Purkinje cell (primary cell): ENCODE measurements around the gene WDR62. TPM values are rescaled to one million over a fixed set of nuclear protein-coding genes. Genes with fewer than 3 reads are reported as not detected.

ENCODE experiments used
- polyA plus RNA-seq: library from polyadenylated mRNA; unstranded; fragments of >200 nt; fragmentation: Nextera tagmentation; gene quantifications from 2 replicates; pipeline ENCODE4 v1.2.1, GENCODE V29; 2014

WDR62 gene
- polyA plus RNA-seq = 1.9 TPM in 1 of 2 replicates, not detected in the other

DNA sequence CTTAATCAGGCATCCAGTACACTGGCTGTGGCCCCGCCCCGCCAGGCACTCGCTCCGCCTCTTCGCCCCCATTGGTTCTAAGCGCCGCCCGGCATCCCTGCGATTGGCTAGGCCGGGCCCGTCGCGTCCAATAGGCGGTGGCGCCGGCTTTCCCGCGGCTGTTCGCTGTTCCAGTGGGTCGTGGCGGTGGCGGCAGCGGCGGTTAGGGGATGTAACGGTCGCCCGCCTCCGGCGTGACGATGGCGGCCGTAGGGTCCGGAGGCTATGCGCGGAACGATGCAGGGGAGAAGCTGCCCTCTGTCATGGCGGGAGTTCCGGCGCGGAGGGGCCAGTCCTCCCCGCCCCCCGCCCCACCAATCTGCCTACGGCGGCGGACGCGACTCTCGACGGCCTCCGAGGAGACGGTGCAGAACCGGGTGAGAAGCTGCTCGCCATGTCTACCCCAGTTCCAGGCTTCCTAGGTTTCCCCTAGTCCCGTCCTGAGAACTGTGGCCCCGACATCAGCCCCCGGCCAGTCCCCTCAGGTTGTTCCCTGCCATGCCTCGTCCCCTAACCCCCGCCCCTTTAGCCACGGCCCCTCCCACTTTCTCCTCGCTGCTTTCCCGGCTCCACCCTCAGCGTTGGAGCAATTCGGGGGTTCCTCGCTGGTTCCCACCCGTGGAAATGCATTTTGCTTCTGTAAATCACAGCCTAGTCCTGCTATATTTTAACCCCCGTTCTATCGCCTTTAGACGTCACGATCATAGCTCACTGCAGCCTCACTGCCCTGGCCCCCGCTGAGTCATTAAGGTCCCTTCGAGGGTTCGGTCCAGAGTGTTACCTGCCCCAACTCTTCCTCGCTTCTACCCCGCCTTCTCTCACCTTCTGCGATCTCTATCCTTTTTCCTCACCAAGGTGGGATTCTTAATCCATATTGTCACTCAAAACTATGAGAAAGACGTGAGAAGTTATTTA, at the start of gene WDR62:
Gene WDR62 (plus strand): TSS at position 165 of the 954 bp plus-strand sequence. CDS start 75 bp downstream, at position 240.

DNA sequence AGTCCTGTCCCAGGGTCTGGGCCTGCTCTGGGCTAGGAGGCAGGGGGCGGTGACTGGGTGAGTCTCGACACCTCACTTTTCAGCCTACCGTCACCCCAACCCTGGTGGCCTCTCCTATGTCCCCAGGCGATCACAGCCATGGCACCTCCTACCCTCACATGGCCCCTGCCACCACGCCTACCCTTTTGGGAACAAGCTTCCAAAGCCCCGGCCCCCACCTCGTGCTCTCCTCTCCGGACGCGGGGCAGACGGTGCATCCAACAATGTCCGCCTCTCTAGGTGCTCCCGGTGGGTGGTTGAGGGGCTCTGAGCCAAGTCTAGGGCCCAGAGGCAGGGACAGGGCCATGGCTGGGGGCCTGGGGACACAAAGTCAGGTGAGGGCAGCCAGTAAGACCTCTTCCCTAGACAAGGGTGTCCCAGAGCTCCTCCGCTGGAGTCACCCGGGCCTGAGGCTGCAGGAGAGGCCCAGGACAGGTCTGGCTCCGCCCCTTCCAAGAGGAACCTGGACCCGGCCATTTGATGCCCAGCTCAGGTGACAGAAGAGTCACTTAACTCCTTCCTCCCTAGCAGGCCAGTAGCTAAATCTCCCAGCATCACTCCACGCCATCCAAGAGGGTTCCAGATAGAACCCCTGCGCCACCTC, 46.2 kb upstream of the WDR62 start, which contains the start of gene SYNE4:
Gene SYNE4 (minus strand): TSS at position 478 of the 643 bp plus-strand sequence. CDS start 132 bp downstream, at position 346.

DNA sequence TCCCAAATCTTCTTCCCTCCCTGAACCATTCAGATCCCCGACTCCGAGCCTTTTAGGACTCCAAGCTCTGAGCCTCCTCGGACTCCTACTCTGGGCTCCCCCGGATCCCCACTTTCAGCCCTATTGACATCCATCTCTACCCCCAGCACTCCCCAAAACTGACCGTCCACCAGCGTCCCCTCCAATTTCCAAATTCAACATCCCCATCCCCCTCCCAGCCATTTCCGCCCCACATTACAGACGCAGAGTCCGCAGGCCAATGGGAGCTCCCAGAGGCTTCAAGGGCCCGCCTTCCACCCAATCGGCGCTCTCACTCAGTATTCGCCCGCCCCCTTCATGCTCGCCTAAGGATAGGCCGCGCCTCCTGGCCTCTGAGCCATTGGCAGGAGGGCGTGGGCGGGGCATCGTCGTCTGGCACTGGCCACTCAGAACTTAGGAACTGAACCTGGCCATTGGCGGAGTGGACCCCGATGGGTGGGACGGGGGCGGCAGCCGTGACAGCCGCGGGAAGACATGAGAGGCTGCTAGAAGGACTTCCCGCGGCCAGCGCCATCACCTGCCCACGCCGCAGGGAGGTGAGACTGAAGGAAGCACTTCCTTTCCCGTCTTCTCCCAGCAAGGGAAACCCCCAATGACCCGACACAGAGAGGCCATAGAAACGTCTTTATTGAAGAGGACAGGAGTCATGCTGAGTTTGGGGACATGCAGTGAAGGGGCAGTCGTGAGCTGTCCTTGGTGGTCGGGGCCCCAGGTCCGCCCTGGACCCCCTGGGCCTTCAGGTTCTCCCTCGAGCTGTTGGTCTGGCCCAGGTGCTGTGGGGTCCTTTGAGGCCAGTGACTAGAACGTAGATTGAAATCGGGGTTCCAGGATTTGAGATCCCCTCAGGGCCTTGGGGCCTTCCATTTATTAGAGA, 40.4 kb upstream of the WDR62 start, which contains the start of gene ALKBH6:
Gene ALKBH6 (minus strand): TSS at position 202 of the 913 bp plus-strand sequence. CDS start 816 bp downstream, outside the sequence.

DNA sequence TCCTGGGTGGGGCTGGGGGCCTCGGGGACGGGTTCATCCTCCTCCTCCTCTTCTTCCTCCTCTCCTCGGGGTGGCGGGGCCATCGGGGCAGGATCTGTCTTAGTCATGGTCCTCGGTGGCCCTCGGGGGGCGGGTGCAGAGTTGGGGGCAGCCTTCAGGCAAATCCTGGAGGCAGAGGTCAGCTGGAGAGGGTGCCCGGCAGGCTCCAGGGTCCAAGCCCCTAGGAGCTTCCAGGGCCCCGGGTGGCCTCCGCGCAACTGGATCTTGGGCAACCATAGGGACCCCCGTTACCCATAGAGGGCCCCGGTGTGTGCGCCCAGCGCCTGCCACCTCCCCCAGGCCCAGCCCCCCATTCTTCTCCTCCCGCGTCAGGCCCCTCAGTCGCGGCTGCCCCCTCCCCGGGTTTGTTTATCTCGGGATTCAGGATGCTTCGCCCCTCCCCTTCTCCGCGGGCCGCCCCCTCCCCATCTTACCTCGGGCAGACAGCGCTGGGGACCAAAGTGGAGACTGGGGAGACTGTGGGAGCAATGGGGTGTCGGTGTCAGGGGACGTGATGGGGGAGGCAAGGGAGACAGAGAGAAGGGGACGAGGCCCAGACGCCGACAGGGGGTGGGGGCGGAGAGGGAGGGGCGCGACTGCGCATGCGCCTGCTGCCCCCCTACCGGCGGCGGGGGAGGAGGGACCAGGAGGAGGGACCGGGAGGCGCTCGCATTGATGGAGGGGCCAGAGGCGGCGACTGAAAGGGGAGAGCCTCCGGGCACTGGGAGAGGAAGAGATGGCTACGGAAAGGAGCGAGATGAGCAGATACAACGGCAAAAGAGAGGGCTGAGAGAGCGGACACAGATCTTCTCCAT, 22.2 kb upstream of the WDR62 start, which contains the start of gene CLIP3:
Gene CLIP3 (minus strand): TSS at position 623 of the 854 bp plus-strand sequence. CDS start 516 bp downstream, at position 107.

DNA sequence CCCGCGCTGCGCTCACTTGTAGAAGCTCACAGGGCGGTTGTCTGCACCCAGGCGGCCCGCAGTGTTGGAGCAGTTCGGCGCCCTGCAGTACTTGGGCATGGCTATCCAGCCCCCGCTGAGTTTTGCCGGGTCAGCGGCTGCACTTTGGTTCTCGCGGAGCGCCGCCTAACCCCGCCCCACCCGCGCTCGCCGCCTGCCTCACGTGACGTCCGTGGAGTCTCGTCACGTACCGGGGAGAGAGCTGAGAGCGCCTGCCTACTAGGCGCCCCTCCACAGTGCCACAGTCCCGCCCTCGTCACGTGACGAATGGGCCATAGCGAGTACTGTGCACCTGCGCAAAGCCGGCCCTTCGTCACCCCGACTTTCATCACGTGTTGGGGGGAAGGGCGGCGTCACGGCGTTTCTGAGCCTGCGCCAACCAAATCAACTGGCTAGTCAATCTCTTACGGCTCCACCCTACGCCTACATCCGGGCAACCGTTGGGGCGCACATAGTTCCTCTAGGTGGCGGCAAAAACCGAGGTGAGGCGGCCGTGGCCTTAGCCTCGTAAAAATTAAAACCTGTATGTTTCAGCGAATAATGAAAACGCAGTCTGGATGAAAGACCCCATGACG, 471 bp upstream of the WDR62 start, which contains the start of gene THAP8:
Gene THAP8 (minus strand): TSS at position 167 of the 614 bp plus-strand sequence. CDS start 68 bp downstream, at position 99.

DNA sequence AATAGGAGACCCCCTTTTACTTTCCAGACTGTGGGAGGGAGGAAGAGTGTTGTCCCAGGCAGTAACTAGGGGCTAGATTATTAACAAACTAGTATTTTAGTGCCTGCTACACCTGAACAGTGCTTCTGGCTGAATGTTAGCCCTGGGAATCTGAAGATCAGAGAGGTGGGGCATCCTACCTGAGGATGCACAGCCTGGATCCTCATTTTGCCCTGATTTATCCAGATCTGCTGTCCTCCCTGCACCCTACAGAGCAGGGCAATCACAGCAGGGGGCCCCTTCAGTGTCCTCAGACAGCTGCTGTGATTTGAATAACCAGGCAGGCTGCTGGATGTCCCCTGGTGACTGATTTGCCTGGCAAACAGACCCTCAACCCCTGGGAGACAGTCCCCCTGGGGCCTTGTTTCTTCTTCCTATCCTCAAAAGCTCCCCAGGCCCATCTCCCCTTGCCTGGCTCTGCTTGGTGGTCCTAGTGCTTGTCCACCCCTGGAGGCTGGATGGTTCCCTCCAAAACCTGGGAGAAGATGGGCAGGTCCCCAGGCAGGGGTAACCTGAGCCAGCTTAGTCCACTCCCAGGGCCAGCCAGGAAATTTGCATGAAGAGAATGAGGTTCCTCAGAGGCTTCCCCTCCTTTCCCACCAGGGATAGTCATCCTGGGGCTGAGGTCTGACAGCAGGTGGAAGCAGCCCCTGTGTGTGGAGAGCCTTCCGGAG, 55.9 kb downstream of the WDR62 start, which contains the start of gene OVOL3:
Gene OVOL3 (plus strand): TSS at position 657 of the 713 bp plus-strand sequence. CDS start 60 bp downstream, outside the sequence.

DNA sequence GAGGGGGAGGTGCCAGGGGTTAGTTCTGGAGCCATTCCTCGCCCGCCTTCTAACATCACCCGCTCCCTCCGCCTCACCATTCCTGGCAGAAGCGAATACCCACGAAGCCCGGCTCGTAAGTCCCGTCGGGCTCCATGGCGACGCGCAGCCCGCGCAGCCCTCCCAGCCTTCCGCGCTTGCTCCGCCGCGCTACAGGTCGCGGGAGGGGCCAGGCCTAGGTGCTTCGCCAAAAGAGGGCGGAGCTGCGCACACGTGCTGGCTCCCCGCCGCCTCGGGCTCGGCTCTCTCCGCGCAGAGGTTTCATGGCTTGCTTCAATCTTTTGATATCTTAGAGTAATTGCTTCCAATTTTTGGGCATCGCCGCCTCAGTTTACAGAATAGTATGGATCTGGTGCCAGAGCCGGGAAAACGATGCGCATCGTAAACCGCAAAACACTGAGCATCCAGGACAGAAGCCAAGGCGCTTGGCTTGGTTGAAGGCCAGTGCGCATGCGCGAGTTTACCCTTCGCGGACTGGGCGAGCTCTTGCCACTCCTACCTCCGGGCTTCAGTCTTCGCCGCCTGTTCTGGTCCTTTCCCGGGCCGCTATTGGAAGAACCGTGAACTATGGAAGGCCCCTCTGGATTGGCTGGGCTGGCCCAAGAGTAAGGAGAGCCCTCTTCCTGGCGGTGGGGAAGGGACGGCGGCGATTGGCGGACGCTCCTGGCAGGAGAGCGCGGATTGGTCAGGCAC, 60.2 kb downstream of the WDR62 start, which contains the start of gene POLR2I:
Gene POLR2I (minus strand): TSS at position 155 of the 732 bp plus-strand sequence. CDS start 19 bp downstream, at position 136.

DNA sequence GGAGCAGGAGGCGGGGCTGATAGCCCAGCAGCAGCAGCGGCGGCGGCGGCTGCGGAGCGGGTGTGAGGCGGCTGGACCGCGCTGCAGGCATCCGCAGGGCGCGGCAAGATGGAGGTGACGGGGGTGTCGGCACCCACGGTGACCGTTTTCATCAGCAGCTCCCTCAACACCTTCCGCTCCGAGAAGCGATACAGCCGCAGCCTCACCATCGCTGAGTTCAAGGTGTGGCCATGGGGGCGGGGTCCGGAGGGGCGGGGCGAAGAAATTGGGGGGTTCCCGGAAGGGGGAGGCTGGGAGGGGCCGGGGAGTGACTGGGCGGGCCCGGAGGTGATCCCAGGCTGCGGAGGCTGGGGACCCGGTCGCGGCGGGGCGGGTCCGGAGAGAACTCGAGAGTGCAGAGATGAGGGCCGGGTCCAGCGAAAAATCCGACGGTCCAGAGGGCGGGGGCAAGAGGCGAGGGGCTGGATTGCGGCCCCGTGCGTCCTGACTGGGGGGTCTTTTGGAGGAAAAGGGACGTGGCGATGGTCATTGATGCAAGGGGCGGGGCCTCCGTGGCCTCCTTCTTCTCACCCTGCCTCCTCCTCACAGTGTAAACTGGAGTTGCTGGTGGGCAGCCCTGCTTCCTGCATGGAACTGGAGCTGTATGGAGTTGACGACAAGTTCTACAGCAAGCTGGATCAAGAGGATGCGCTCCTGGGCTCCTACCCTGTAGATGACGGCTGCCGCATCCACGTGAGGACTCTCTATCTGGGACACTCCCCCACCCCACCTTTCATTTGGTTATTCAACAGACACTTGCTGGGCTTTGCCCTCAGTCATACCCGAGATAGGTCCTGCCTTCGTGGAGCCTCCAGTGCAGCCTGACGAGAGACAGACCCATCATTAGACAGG, 61.0 kb downstream of the WDR62 start, which contains the start of gene TBCB:
Gene TBCB (plus strand): TSS at position 16 of the 891 bp plus-strand sequence. CDS start 93 bp downstream, at position 109.

DNA sequence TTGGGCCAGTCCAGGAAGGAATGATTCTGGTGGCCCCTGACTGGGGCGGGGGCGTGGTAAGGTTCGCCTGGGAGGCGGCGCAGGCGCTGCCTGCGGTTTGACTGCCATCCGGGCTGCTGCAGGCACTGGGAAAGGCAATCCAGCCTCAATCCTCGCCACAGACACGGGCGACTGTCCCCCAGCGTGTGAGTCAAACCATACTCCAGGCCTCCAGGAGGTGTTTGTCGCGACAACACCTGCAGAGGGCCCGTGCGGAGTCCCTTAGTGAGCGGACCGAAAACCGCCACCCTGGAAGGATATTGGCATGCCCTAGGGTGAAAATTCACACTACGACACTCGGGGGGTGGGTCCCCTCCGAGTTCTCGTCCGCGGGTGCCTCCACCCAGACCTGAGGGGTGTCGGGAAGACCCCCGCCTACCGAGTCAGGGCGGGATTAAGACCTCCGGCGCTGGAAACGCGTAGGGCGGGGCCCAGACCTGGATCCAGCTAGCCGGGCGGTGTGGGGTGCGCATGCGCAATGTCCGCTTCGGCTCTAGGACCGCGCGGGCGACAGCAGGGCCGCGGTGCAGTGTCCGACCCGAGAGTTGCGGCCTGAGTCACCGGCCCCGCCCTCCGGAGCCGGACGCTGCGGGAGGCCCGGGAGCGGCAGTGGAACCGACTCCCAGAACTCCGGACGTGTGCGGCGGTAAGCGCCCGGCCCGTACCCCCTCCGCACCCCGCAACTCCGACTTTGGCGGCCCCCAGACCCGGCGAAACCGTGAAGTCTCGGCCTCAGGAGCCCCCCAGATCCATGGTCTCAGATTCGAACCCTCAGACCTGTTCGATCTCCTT, 85.0 kb downstream of the WDR62 start, which contains the start of gene CAPNS1:
Gene CAPNS1 (plus strand): TSS at position 594 of the 831 bp plus-strand sequence. CDS start 946 bp downstream, outside the sequence.

DNA sequence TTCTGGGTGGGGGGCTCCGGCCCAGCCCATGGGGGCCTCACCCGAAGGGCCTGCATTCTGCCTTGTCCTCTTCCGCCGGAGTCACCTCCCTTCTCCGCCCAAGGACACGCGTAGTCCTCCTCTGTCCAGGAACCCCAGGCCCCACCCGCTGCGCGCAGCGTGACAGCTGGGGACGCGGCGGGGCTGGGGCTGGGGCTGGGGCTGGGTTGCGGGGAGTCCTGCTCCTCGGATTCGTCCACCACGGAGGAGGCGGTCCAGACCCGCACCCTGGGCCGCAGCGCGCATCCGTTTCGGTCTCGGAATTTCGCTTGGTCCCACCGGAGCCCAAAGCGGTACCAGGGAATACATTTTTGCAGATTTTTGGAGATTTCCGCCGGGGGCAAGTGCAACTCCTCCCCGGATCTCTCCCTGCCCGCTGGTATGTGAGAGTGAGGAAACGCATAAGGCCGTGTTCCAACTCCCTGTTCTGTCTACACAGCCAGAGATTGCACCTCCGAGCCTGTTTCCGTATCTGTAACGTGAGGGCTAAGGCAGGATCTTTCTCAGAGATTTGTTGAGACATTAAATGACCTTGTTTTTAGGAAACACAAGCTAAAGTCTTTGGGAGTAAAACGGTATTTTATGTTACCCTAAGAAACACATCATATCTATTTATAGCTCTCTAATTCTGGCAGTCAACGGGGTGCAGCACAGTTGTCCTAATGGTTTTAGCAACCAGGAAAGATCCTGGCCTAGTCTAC, 97.8 kb downstream of the WDR62 start, which contains the start of gene COX7A1:
Gene COX7A1 (minus strand): TSS at position 96 of the 740 bp plus-strand sequence. CDS start 40 bp downstream, at position 56.

Other genes with a start within 250 kb of the WDR62 start
- not detected in 2 replicates for gene PRODH2, start 242.1 kb upstream of the WDR62 start, polyA plus RNA-seq
- 0.08 TPM in 1 of 2 replicates, not detected in the other for gene NPHS1, start 202.4 kb upstream of the WDR62 start, polyA plus RNA-seq
- 1.1 TPM in 1 of 2 replicates, not detected in the other for gene KIRREL2, start 198.0 kb upstream of the WDR62 start, polyA plus RNA-seq
- 223 and 377 TPM in 2 replicates for gene APLP1, start 186.3 kb upstream of the WDR62 start, polyA plus RNA-seq
- gene NFKBID, start 154.4 kb upstream of the WDR62 start, polyA plus RNA-seq = 1.5 and 1.8 TPM in 2 replicates
- gene HCST, start 152.4 kb upstream of the WDR62 start, polyA plus RNA-seq = 2.0 and 3.8 TPM in 2 replicates
- 0.70 TPM in 1 of 2 replicates, not detected in the other for gene TYROBP, start 146.6 kb upstream of the WDR62 start, polyA plus RNA-seq
- gene LRFN3, start 118.5 kb upstream of the WDR62 start, polyA plus RNA-seq = 0.15 and 0.60 TPM in 2 replicates
- gene SDHAF1, start 59.7 kb upstream of the WDR62 start, polyA plus RNA-seq = 6.4 and 14.1 TPM in 2 replicates
- gene SYNE4, start 46.1 kb upstream of the WDR62 start, polyA plus RNA-seq = 3.4 and 4.6 TPM in 2 replicates
- 1.9 and 9.9 TPM in 2 replicates for gene ALKBH6, start 40.7 kb upstream of the WDR62 start, polyA plus RNA-seq
- 34.3 and 46.5 TPM in 2 replicates for gene CLIP3, start 22.0 kb upstream of the WDR62 start, polyA plus RNA-seq
- 1.3 and 2.7 TPM in 2 replicates for gene THAP8, start 612 bp upstream of the WDR62 start, polyA plus RNA-seq
- not detected in 2 replicates for gene OVOL3, start 56.2 kb downstream of the WDR62 start, polyA plus RNA-seq
- gene POLR2I, start 60.0 kb downstream of the WDR62 start, polyA plus RNA-seq = 314 and 340 TPM in 2 replicates
- gene TBCB, start 60.6 kb downstream of the WDR62 start, polyA plus RNA-seq = 84.8 and 90.6 TPM in 2 replicates
- gene CAPNS1, start 85.2 kb downstream of the WDR62 start, polyA plus RNA-seq = 272 and 360 TPM in 2 replicates
- gene COX7A1, start 97.5 kb downstream of the WDR62 start, polyA plus RNA-seq = 639 and 665 TPM in 2 replicates
- 0.69 and 5.6 TPM in 2 replicates for gene ZNF565, start 159.8 kb downstream of the WDR62 start, polyA plus RNA-seq
- 23.3 and 28.6 TPM in 2 replicates for gene ZNF146, start 160.2 kb downstream of the WDR62 start, polyA plus RNA-seq